ENCODE measurements around the gene GNPAT.

DNA sequence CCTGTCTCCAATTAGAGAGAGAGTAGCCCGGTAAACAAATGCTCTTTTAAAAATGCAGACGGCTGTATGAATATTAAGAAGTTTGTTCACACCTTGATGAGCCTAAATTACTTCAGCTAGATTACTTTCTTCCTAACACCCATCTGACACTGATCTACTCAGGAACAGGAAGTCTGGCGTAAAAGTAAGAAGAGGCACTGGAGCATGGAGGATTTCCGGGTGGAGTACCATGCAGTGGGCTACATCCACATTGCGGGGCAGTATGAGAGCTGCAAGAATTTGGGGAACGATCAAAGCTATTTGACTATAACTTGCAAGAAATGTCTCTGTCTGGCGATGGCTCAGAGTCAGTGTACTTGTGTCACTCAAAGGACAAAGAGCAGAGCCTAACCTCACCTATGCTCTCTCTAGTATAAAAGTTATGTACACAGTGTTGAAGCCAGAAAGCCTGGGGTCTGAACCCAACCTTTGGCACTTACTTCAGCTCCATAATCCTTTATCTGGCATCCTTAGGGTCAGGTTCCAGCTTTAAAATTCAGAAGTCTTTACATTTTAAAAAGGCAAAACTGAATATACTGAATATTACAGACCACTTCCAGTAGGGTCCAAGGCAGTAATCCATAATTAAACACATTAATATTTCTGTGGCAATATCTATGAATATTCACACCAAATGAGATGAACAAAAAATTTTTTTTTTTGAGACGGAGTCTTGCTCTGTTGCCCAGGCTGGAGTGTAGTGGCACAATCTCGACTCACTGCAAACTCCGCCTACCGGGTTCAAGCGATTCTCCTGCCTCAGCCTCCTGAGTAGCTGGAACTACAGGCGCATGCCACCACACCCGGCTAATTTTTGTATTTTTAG is 7.9 kb upstream of the GNPAT start:
- TF ChIP-seq TAF1 (IDR thresholded peaks at IDR 0.05; ENCODE audit: low read depth): no peak
- no peak for TF ChIP-seq RAD21 (IDR thresholded peaks at IDR 0.05; ENCODE audit: low read depth)
- TF ChIP-seq EGR1 (IDR thresholded peaks at IDR 0.05): no peak
- TF ChIP-seq MAX (IDR thresholded peaks at IDR 0.05): no peak
- TF ChIP-seq USF1 (IDR thresholded peaks at IDR 0.05): no peak

All from Ishikawa (cell line).